HepG2 (cell line): ENCODE measurements around the gene IQCN. TPM values are rescaled to one million over a fixed set of nuclear protein-coding genes. Genes with fewer than 3 reads are reported as not detected.

ENCODE experiments used
- CHCHD3 ChIP-seq: sonication (generic); formaldehyde crosslinking; IDR thresholded peaks from 2 replicates; pipeline ENCODE4 v1.8.0; 2022; ENCODE audit warnings: mild to moderate bottlenecking, missing genetic modification reagents, moderate library complexity
- FOXP1 ChIP-seq, 2 experiments: fragments of 450-650 bp in 1 of 2; IDR thresholded peaks; 2 replicates each; pipeline ENCODE4 v1.6.1; 2017 to 2018; ENCODE audit warnings: antibody characterized with exemption in 1 of 2
- HES4 ChIP-seq: sonication (generic); formaldehyde crosslinking; IDR thresholded peaks from 2 replicates; pipeline ENCODE4 v1.9.0; 2021; ENCODE audit warnings: mild to moderate bottlenecking, missing genetic modification reagents, borderline replicate concordance
- KDM1A ChIP-seq: IDR thresholded peaks from 2 replicates; pipeline ENCODE4 v1.6.1; 2016; ENCODE audit warnings: missing compliant biosample characterization
- KDM5A ChIP-seq: fragments of 200-600 bp; sonication (generic); IDR thresholded peaks from 2 replicates; pipeline ENCODE4 v1.7.0; 2018; ENCODE audit warnings: antibody characterized with exemption, mild to moderate bottlenecking, low read length, borderline replicate concordance
- NFIB ChIP-seq: sonication (generic); formaldehyde crosslinking; IDR thresholded peaks from 2 replicates; pipeline ENCODE4 v1.9.0; 2021; ENCODE audit warnings: missing genetic modification reagents, mild to moderate bottlenecking, borderline replicate concordance
- ONECUT2 ChIP-seq: sonication (generic); formaldehyde crosslinking; IDR thresholded peaks from 2 replicates; pipeline ENCODE4 v1.4.0; 2020; ENCODE audit warnings: missing genetic modification reagents
- REL ChIP-seq: sonication (generic); formaldehyde crosslinking; conservative IDR thresholded peaks from 2 replicates; pipeline ENCODE4 v1.8.0; 2022; ENCODE audit warnings: mild to moderate bottlenecking, missing genetic modification reagents, moderate library complexity
- RXRB ChIP-seq: IDR thresholded peaks from 2 replicates; pipeline ENCODE4 v1.6.1; 2016; ENCODE audit warnings: borderline replicate concordance, missing genetic modification reagents, missing compliant biosample characterization
- SNAPC2 ChIP-seq: sonication (generic); formaldehyde crosslinking; IDR thresholded peaks from 2 replicates; pipeline ENCODE4 v1.8.1; 2022; ENCODE audit warnings: mild to moderate bottlenecking, missing genetic modification reagents
- SP140L ChIP-seq: sonication (generic); formaldehyde crosslinking; IDR thresholded peaks from 2 replicates; pipeline ENCODE4 v1.4.0; 2020; ENCODE audit warnings: missing genetic modification reagents, borderline replicate concordance
- SP4 ChIP-seq: sonication (generic); formaldehyde crosslinking; IDR thresholded peaks from 2 replicates; pipeline ENCODE4 v1.8.1; 2023; ENCODE audit warnings: mild to moderate bottlenecking, missing genetic modification reagents
- SPEN ChIP-seq: sonication (generic); formaldehyde crosslinking; IDR thresholded peaks from 2 replicates; pipeline ENCODE4 v1.5.1; 2020; ENCODE audit warnings: low read depth, mild to moderate bottlenecking, missing genetic modification reagents
- ZBTB3 ChIP-seq: sonication (generic); formaldehyde crosslinking; IDR thresholded peaks from 2 replicates; pipeline ENCODE4 v1.4.0; 2020; ENCODE audit warnings: low read depth, mild to moderate bottlenecking, moderate library complexity, missing genetic modification reagents, borderline replicate concordance
- ZNF367 ChIP-seq: sonication (generic); formaldehyde crosslinking; IDR thresholded peaks from 2 replicates; pipeline ENCODE4 v1.4.0; 2020; ENCODE audit warnings: missing genetic modification reagents, borderline replicate concordance
- ZNF749 ChIP-seq: sonication (generic); formaldehyde crosslinking; IDR thresholded peaks from 2 replicates; pipeline ENCODE4 v1.8.0; 2022; ENCODE audit warnings: mild to moderate bottlenecking, missing genetic modification reagents, moderate library complexity, borderline replicate concordance
- ZSCAN9 ChIP-seq: IDR thresholded peaks from 2 replicates; pipeline ENCODE4 v1.6.1; 2016; ENCODE audit warnings: borderline replicate concordance
- polyA plus RNA-seq, 8 experiments: library from polyadenylated mRNA; depleted of rRNA in 3 of 8; stranded (reverse) in 7 of 8; unstranded in 1 of 8; fragments of >200 nt; fragmentation: Illumina TruSeq in 4 of 8; extraction: Trizol in 4 of 8; gene quantifications; 2 replicates each; pipeline versions ENCODE4 v1.2.1 to v1.2.3, GENCODE V29; 2011 to 2016; ENCODE audit warnings: low read depth in 4 of 8, missing spikeins in 1 of 8, mixed read lengths in 1 of 8; ENCODE audit not compliant: insufficient read depth in 1 of 8
- total RNA-seq, 5 experiments: library from RNA; depleted of rRNA; stranded (reverse); fragments of >200 nt; fragmentation: Illumina TruSeq; extraction: Trizol; gene quantifications; 2 replicates each; pipeline ENCODE4 v1.2.3, GENCODE V29; 2016; ENCODE audit warnings: low read depth in 1 of 5
- TF ChIP-seq, protein P1 (sequence below): sonication (generic); formaldehyde crosslinking; IDR thresholded peaks from 2 replicates; pipeline ENCODE4; 2020; ENCODE audit warnings: missing genetic modification reagents, mild to moderate bottlenecking, borderline replicate concordance
- TF ChIP-seq, protein P2 (sequence below): sonication (generic); formaldehyde crosslinking; IDR thresholded peaks from 2 replicates; pipeline ENCODE4 v1.4.0; 2020; ENCODE audit warnings: missing genetic modification reagents
- TF ChIP-seq, protein P3 (sequence below): sonication (generic); formaldehyde crosslinking; IDR thresholded peaks from 2 replicates; pipeline ENCODE4 v1.4.0; 2020; ENCODE audit warnings: missing genetic modification reagents, borderline replicate concordance
- TF ChIP-seq, protein P4 (sequence below): sonication (generic); formaldehyde crosslinking; IDR thresholded peaks from 2 replicates; pipeline ENCODE4 v1.5.0; 2020; ENCODE audit warnings: mild to moderate bottlenecking, missing genetic modification reagents

Gene IQCN
- total and polyA plus RNA-seq, 2 of the 13 experiments (the other 11 are each of a cell fraction or from before 2014, with no cell fraction given), result 0.04 to 0.18 TPM

DNA sequence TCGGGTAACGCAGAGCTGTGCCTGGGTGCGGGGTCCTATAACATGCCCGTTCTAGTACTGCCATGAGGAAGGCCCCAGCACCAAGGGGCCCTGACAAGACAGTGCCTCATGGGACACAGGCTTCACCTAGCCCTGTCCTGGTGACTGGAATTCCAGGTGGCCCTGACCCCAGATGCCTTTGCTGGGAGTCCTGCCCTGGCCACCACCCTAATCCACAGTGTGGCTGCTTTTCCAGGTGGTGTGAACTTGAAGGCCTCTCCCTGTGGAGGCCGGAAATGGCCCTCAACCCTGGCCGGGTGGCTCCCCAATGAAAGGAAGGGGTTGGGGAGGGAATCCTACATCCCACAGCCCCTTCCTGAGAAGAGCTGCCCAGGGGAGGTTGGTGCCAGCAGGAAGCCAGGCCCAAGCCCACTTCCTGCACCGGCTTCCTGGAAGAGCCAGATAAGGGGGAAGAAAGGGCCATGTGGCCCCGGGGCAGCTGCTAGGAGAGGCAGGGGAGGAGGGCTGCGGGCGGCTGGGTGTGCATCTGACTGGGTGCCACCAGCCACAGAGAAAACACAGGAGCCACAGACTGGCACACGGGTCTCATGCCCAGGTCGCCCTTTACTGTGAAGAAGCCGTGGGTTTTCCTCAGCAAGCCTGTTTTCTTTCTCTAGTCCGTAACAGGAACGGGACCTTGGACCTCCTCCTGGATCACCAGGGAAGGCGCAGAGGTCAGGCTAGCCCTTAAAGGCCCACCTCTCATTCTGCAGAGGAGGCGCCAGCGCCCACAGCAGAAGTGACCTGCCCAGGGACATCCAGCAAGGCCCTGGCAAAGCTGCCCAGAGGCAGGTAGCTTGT lies 43.9 kb upstream of the IQCN start (continued):
- TF ChIP-seq NFIB (CRISPR knock-in tag), result no peak
- no peak for TF ChIP-seq ZBTB3
- TF ChIP-seq ZNF749 (CRISPR knock-in tag), result 0 out of 2 replicates have a peak, but pooled peaks have one; percentile 25
- no peak for TF ChIP-seq SNAPC2 (CRISPR knock-in tag)
- no peak for TF ChIP-seq KDM1A (CRISPR knock-in tag)
- TF ChIP-seq, protein P1, sequence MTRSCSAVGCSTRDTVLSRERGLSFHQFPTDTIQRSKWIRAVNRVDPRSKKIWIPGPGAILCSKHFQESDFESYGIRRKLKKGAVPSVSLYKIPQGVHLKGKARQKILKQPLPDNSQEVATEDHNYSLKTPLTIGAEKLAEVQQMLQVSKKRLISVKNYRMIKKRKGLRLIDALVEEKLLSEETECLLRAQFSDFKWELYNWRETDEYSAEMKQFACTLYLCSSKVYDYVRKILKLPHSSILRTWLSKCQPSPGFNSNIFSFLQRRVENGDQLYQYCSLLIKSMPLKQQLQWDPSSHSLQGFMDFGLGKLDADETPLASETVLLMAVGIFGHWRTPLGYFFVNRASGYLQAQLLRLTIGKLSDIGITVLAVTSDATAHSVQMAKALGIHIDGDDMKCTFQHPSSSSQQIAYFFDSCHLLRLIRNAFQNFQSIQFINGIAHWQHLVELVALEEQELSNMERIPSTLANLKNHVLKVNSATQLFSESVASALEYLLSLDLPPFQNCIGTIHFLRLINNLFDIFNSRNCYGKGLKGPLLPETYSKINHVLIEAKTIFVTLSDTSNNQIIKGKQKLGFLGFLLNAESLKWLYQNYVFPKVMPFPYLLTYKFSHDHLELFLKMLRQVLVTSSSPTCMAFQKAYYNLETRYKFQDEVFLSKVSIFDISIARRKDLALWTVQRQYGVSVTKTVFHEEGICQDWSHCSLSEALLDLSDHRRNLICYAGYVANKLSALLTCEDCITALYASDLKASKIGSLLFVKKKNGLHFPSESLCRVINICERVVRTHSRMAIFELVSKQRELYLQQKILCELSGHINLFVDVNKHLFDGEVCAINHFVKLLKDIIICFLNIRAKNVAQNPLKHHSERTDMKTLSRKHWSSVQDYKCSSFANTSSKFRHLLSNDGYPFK (CRISPR knock-in tag), result 0 out of 2 replicates have a peak, but pooled peaks have one; percentile 50
- TF ChIP-seq ZNF367 (CRISPR knock-in tag), result no peak
- no peak for TF ChIP-seq KDM5A
- TF ChIP-seq, protein P2, sequence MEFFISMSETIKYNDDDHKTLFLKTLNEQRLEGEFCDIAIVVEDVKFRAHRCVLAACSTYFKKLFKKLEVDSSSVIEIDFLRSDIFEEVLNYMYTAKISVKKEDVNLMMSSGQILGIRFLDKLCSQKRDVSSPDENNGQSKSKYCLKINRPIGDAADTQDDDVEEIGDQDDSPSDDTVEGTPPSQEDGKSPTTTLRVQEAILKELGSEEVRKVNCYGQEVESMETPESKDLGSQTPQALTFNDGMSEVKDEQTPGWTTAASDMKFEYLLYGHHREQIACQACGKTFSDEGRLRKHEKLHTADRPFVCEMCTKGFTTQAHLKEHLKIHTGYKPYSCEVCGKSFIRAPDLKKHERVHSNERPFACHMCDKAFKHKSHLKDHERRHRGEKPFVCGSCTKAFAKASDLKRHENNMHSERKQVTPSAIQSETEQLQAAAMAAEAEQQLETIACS (CRISPR knock-in tag), result no peak
- 0 out of 2 replicates have a peak, but pooled peaks have one; percentile 31 for TF ChIP-seq SP4 (CRISPR knock-in tag)
- no peak for TF ChIP-seq ONECUT2 (CRISPR knock-in tag)
- no peak for TF ChIP-seq SP140L (CRISPR knock-in tag)
- TF ChIP-seq, protein P3, sequence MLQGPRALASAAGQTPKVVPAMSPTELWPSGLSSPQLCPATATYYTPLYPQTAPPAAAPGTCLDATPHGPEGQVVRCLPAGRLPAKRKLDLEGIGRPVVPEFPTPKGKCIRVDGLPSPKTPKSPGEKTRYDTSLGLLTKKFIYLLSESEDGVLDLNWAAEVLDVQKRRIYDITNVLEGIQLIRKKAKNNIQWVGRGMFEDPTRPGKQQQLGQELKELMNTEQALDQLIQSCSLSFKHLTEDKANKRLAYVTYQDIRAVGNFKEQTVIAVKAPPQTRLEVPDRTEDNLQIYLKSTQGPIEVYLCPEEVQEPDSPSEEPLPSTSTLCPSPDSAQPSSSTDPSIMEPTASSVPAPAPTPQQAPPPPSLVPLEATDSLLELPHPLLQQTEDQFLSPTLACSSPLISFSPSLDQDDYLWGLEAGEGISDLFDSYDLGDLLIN (CRISPR knock-in tag), result no peak
- TF ChIP-seq, protein P4, sequence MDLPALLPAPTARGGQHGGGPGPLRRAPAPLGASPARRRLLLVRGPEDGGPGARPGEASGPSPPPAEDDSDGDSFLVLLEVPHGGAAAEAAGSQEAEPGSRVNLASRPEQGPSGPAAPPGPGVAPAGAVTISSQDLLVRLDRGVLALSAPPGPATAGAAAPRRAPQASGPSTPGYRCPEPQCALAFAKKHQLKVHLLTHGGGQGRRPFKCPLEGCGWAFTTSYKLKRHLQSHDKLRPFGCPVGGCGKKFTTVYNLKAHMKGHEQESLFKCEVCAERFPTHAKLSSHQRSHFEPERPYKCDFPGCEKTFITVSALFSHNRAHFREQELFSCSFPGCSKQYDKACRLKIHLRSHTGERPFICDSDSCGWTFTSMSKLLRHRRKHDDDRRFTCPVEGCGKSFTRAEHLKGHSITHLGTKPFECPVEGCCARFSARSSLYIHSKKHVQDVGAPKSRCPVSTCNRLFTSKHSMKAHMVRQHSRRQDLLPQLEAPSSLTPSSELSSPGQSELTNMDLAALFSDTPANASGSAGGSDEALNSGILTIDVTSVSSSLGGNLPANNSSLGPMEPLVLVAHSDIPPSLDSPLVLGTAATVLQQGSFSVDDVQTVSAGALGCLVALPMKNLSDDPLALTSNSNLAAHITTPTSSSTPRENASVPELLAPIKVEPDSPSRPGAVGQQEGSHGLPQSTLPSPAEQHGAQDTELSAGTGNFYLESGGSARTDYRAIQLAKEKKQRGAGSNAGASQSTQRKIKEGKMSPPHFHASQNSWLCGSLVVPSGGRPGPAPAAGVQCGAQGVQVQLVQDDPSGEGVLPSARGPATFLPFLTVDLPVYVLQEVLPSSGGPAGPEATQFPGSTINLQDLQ, result no peak
- no peak for TF ChIP-seq REL
- TF ChIP-seq SPEN, result no peak; the same call in 1 of the 2 replicates
- TF ChIP-seq HES4 (CRISPR knock-in tag), result no peak
- peak; percentile 97 for TF ChIP-seq RXRB (CRISPR knock-in tag)
- TF ChIP-seq CHCHD3, result no peak
- TF ChIP-seq FOXP1 (IDR thresholded peaks at IDR 0.05), result no peak
- no peak for TF ChIP-seq FOXP1 (CRISPR knock-in tag; IDR thresholded peaks at IDR 0.05)
- TF ChIP-seq ZSCAN9 (CRISPR knock-in tag), result no peak
